Parathyroid adenoma (tissue), 2 donors: ENCODE results near the gene ITFG1.
"Not testable (repeated sequence)": the region's sequence is repeated elsewhere in the genome, so short reads cannot be mapped to it uniquely, and the experiment has no call there.

ENCODE experiments used
- H2AFZ ChIP-seq: fragments of 300-600 bp; sonication (generic); one replicate; pipeline ENCODE4 v1.7.0; 2017; ENCODE audit warnings: antibody characterized with exemption, mild to moderate bottlenecking
- H3K27ac ChIP-seq: fragments of 300-600 bp; sonication (generic); one replicate; pipeline ENCODE4 v1.7.0; 2017
- H3K27me3 ChIP-seq: fragments of 300-600 bp; sonication (generic); one replicate; pipeline ENCODE4 v1.7.0; 2017; ENCODE audit warnings: low read length; ENCODE audit not compliant: control insufficient read depth, insufficient read depth
- H3K36me3 ChIP-seq: fragments of 300-600 bp; sonication (generic); one replicate; pipeline ENCODE4 v1.7.0; 2017; ENCODE audit warnings: low read length; ENCODE audit not compliant: control insufficient read depth, insufficient read depth
- H3K4me1 ChIP-seq: fragments of 300-600 bp; sonication (generic); one replicate; pipeline ENCODE4 v1.7.0; 2017; ENCODE audit warnings: control low read depth
- H3K4me2 ChIP-seq: fragments of 300-600 bp; sonication (generic); one replicate; pipeline ENCODE4 v1.7.0; 2017; ENCODE audit warnings: low read length
- H3K4me3 ChIP-seq: fragments of 300-600 bp; sonication (generic); one replicate; pipeline ENCODE4 v1.7.0; 2017; ENCODE audit warnings: low read depth, low read length
- H3K79me2 ChIP-seq: fragments of 300-600 bp; sonication (generic); one replicate; pipeline ENCODE4 v1.7.0; 2017; ENCODE audit warnings: control low read depth
- H3K9ac ChIP-seq: fragments of 300-600 bp; sonication (generic); one replicate; pipeline ENCODE4 v1.7.0; 2017; ENCODE audit warnings: mild to moderate bottlenecking
- H3K9me3 ChIP-seq: fragments of 300-600 bp; sonication (generic); one replicate; pipeline ENCODE4 v1.7.0; 2017; ENCODE audit warnings: low read length; ENCODE audit not compliant: control insufficient read depth
- CTCF ChIP-seq: fragments of 300-600 bp; sonication (generic); IDR thresholded peaks from one replicate; pipeline ENCODE4 v1.7.0; 2017; ENCODE audit warnings: antibody characterized with exemption, mild to moderate bottlenecking
- donor health status: primary hyperparathyroidism.

ITFG1 gene

GRCh38 chr16:47458331-47458730 is 2.5 kb downstream of the ITFG1 start:
- no peak overlapping the region for H3K4me2 ChIP-seq
- no peak overlapping the region for H3K9ac ChIP-seq
- no peaks in the 10 kb centered on the region for H3K27me3 ChIP-seq
- H3K79me2 ChIP-seq, result peaks cover 12% of the 10 kb centered on the region
- H3K4me3 ChIP-seq, result no peak overlapping the region
- H3K36me3 ChIP-seq, result no peaks in the 10 kb centered on the region
- H3K9me3 ChIP-seq, result no peaks in the 10 kb centered on the region
- no peak overlapping the region for H3K27ac ChIP-seq
- H3K4me1 ChIP-seq, result peaks cover 8% of the 10 kb centered on the region
- no peak for TF ChIP-seq CTCF
- H2AFZ ChIP-seq, result no peak overlapping the region

DNA sequence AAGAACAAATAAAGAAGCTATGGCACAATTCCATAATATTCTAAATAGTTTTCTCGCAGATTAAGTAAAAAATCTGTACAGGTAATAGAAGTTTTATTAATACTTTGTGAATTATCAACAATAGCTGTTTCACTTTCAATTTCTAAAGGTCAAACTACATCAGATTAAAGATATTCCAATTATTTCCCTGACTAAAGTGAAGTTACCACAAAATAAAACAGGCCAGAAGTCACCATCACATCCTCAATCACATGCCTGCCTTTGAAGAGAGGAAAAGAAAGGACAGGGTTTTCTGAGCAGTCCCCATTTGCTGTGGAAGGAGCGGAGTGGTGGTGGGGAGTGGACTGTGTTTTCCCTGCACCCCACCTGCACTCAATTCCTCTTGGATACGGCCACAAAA is 11.1 kb downstream of the ITFG1 start:
- Histone ChIP-seq H3K4me1 (no peaks in the 10 kb centered on the region), H3K27me3 (no peaks in the 10 kb centered on the region), H3K9me3 (no peaks in the 10 kb centered on the region), H3K27ac (no peak overlapping the region), H3K4me3 (no peak overlapping the region), H3K36me3 (no peaks in the 10 kb centered on the region), H3K4me2 (no peak overlapping the region), H3K9ac (no peak overlapping the region), H3K79me2 (peaks cover 11% of the 10 kb centered on the region), H2AFZ (no peak overlapping the region)
- no peak for TF ChIP-seq CTCF

GRCh38 chr16:47448830-47449575 is 11.9 kb downstream of the ITFG1 start:
- Histone ChIP-seq H3K4me2 (no peak overlapping the region), H2AFZ (no peak overlapping the region), H3K9me3 (no peaks in the 10 kb centered on the region), H3K36me3 (no peaks in the 10 kb centered on the region), H3K4me1 (no peaks in the 10 kb centered on the region), H3K27ac (no peak overlapping the region), H3K9ac (no peak overlapping the region), H3K4me3 (no peak overlapping the region), H3K79me2 (peaks cover 11% of the 10 kb centered on the region), H3K27me3 (no peaks in the 10 kb centered on the region)
- no peak for TF ChIP-seq CTCF

DNA sequence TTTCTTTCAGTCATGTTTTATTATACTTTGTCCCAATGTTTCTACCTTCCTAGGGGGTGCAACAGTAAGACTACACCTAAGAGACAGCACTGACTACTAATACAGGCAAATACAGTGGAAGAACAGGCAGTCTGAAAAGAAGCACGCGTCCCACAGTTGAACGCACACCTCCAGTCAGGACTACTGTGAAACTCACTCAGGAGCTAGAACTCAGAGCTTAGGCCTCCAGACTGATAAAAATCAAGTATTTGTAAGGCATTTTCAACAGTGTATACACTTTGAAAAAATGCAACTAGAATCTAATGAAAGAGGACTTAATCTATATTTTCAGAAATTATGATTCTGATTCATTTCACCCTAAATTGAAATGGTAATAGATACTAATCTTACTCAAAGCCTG is 14.4 kb downstream of the ITFG1 start:
- Histone ChIP-seq H3K27ac (no peak overlapping the region), H3K4me1 (no peaks in the 10 kb centered on the region), H2AFZ (no peak overlapping the region), H3K4me3 (no peak overlapping the region), H3K4me2 (no peak overlapping the region), H3K9ac (no peak overlapping the region), H3K36me3 (no peaks in the 10 kb centered on the region), H3K27me3 (no peaks in the 10 kb centered on the region), H3K79me2 (peaks cover 16% of the 10 kb centered on the region), H3K9me3 (no peaks in the 10 kb centered on the region)
- TF ChIP-seq CTCF, result no peak

GRCh38 chr16:47442884-47443283 is 18.0 kb downstream of the ITFG1 start:
- not testable (repeated sequence) for H3K4me2 ChIP-seq, H3K27me3 ChIP-seq, H3K9me3 ChIP-seq, H3K9ac ChIP-seq, H3K27ac ChIP-seq, H3K36me3 ChIP-seq, H3K4me3 ChIP-seq, H2AFZ ChIP-seq, H3K4me1 ChIP-seq
- H3K79me2 ChIP-seq, result peaks cover 29% of the 10 kb centered on the region

DNA sequence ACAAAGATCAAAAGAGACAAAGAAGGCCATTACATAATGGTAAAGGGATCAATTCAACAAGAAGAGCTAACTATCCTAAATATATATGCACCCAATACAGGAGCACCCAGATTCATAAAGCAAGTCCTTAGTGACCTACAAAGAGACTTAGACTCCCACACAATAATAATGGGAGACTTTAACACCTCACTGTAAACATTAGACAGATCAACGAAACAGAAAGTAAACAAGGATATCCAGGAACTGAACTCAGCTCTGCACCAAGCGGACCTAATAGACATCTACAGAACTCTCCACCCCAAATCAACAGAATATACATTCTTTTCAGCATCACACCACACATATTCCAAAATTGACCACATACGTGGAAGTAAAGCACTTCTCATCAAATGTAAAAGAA is 20.8 kb downstream of the ITFG1 start:
- peaks cover 32% of the 10 kb centered on the region for H3K79me2 ChIP-seq
- not testable (repeated sequence) for H2AFZ ChIP-seq, H3K27ac ChIP-seq, H3K4me2 ChIP-seq, H3K9ac ChIP-seq, H3K27me3 ChIP-seq, H3K36me3 ChIP-seq, H3K4me3 ChIP-seq, H3K4me1 ChIP-seq, H3K9me3 ChIP-seq

GRCh38 chr16:47434274-47434673 is 26.6 kb downstream of the ITFG1 start:
- H2AFZ ChIP-seq, H3K9me3 ChIP-seq, H3K4me2 ChIP-seq, H3K27me3 ChIP-seq, H3K4me1 ChIP-seq, H3K9ac ChIP-seq, H3K27ac ChIP-seq, H3K4me3 ChIP-seq, H3K36me3 ChIP-seq: not testable (repeated sequence)
- peaks cover 16% of the 10 kb centered on the region for H3K79me2 ChIP-seq
